Naive thymus-derived CD8-positive, alpha-beta T cell (primary cell): ENCODE measurements around the gene GANAB. TPM values are rescaled to one million over a fixed set of nuclear protein-coding genes. Genes with fewer than 3 reads are reported as not detected.
"Not testable (repeated sequence)": the region's sequence is repeated elsewhere in the genome, so short reads cannot be mapped to it uniquely, and the experiment has no call there.

ENCODE experiments used
- ATAC-seq, 2 donors: fragments of 150-1000 bp; cut with Tn5 transposase in 1 of 2; sonication (Bioruptor Pico), chemical (Tn5 transposase) in 1 of 2; 1 replicate in 1 of 2; 2 replicates in 1 of 2; pipeline ENCODE4 v1.10.0; 2021; ENCODE audit warnings: mild to moderate bottlenecking in 2 of 2, moderate library complexity in 2 of 2
- POLR2A ChIA-PET: fragments of 350-600 bp; sonication (Branson Sonifier 250); formaldehyde crosslinking; loops from one replicate; lab custom pipeline; 2021; ENCODE audit warnings: antibody characterized with exemption; lab: Charles Lee
- DNase-seq, 10 donors: peaks; one replicate each; pipeline versions ENCODE4 v3.0.0 to v3.0.0-alpha.2; 2020 to 2022
- H3K27ac Mint-ChIP-seq, 10 donors: one replicate each; pipeline ENCODE4 v1.8.0; 2020 to 2022; ENCODE audit warnings: mild to moderate bottlenecking in 10 of 10, mixed read lengths in 10 of 10, moderate library complexity in 4 of 10, inconsistent platforms in 1 of 10
- H3K27me3 Mint-ChIP-seq, 5 donors: one replicate each; pipeline ENCODE4 v1.8.0; 2021 to 2022; ENCODE audit warnings: mixed read lengths in 5 of 5
- H3K36me3 Mint-ChIP-seq, 3 donors: one replicate each; pipeline ENCODE4 v1.8.0; 2020 to 2022; ENCODE audit warnings: mixed read lengths in 3 of 3, mild to moderate bottlenecking in 2 of 3, inconsistent platforms in 1 of 3
- H3K4me1 Mint-ChIP-seq, 4 donors: one replicate each; pipeline ENCODE4 v1.8.0; 2021 to 2022; ENCODE audit warnings: mixed read lengths in 4 of 4
- H3K4me3 Mint-ChIP-seq, 10 donors: one replicate each; pipeline ENCODE4 v1.8.0; 2020 to 2022; ENCODE audit warnings: mild to moderate bottlenecking in 10 of 10, mixed read lengths in 10 of 10, moderate library complexity in 6 of 10, inconsistent platforms in 1 of 10
- H3K9me3 Mint-ChIP-seq, 9 donors: one replicate each; pipeline ENCODE4 v1.8.0; 2020 to 2022; ENCODE audit warnings: mixed read lengths in 9 of 9, mild to moderate bottlenecking in 3 of 9, inconsistent platforms in 1 of 9, moderate library complexity in 1 of 9
- polyA plus RNA-seq, 3 donors: library from polyadenylated mRNA; unstranded; fragments of 300-500 nt; fragmentation: Illumina TruSeq; gene quantifications; one replicate each; pipeline ENCODE4 v1.2.3, GENCODE V29; 2021
- total RNA-seq, 8 experiments: library from RNA in 2 of 8; stranded (reverse) in 2 of 8; gene quantifications; one replicate each; pipeline ENCODE4 v1.2.3 and lab custom pipeline; 2021 to 2026

The GANAB gene
- total and polyA plus RNA-seq, 5 experiments from 2014 or later = 171 to 327 (median 197) TPM

- H3K36me3 Mint-ChIP-seq = peaks cover 0 to 39% (median 4%) of the 10 kb centered on the region in 3 donors
- ATAC-seq (no peak), DNase-seq (no peak)
- H3K4me3 Mint-ChIP-seq = peak overlapping the region; percentile 86 to 94 (median 90)
- H3K4me1 Mint-ChIP-seq = peaks cover 19 to 48% (median 40%) of the 10 kb centered on the region in 4 donors
- no peaks in the 10 kb centered on the region for H3K9me3 Mint-ChIP-seq
- POLR2A ChIA-PET = interaction anchor here (0.6 to 3.3 kb wide), 13 partner anchors 11 to 163 kb away, joined by 3 to 27 read pairs (median 5); partner anchors contain the start of genes C11orf98, CSKMT, GANAB and HNRNPUL2
- peak overlapping the region; percentile 94 to 98 (median 95) for H3K27ac Mint-ChIP-seq
- H3K27me3 Mint-ChIP-seq = no peaks in the 10 kb centered on the region
These were observed 32.0 kb upstream of the GANAB start for GRCh38 chr11:62678433-62678769.

DNA sequence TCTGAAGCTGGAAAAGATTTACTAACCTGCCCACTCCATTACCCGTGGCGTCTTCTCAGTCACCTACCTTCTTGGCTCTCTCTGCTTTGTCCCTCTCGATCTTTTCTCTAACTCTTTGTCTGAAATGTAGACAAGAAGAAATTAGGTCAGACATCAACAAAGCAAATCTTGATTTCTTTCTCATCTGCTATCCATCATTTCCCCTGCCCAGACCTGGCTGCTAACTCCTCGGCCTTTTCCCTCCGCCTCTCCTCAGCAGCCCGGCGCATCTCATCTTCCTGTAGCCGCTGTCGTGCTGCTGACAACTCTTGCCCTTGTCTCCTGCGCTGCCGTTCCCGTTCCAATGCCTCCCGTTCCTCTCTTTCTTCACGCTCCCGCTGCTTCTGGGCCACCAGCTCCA lies 31.3 kb upstream of the GANAB start:
- H3K9me3 Mint-ChIP-seq = no peaks in the 10 kb centered on the region
- H3K4me1 Mint-ChIP-seq = peaks cover 19 to 54% (median 45%) of the 10 kb centered on the region in 4 donors
- peak overlapping the region; percentile 86 to 94 (median 90) for H3K4me3 Mint-ChIP-seq
- H3K27ac Mint-ChIP-seq = peak overlapping the region; percentile 94 to 98 (median 95)
- peaks cover 0 to 39% (median 4%) of the 10 kb centered on the region in 3 donors for H3K36me3 Mint-ChIP-seq
- DNase-seq (no peak), ATAC-seq (no peak)
- POLR2A ChIA-PET = interaction anchor here (0.8 to 5.8 kb wide), 6 partner anchors 11 to 164 kb away, joined by 3 to 59 read pairs (median 4); partner anchors contain the start of genes C11orf98, CSKMT, HNRNPUL2 and INTS5
- no peaks in the 10 kb centered on the region for H3K27me3 Mint-ChIP-seq

DNA sequence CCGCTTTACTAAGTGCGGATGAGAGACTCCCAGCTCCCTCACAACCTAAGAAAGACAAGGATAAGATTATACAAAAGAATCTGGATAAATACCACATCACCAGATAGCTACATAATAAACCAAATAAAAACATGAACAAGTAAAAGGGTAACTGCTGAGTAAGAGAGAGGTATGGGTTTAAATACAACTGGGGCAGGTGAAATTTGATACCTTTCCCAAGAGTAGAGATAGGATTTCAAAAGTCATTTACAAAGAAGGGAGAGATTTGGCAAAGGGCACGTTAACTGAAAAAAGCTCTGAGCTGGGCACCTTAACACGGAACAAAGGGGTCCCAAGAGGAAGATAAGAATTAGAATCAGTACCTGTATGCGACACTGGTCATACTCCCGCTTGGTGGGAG lies 30.7 kb upstream of the GANAB start:
- peaks cover 19 to 59% (median 51%) of the 10 kb centered on the region in 4 donors for H3K4me1 Mint-ChIP-seq
- H3K36me3 Mint-ChIP-seq = peaks cover 0 to 39% (median 4%) of the 10 kb centered on the region in 3 donors
- POLR2A ChIA-PET = interaction anchor here (0.8 to 5.8 kb wide), 9 partner anchors 11 to 164 kb away, joined by 3 to 59 read pairs (median 4); partner anchors contain the start of genes BSCL2, C11orf98, CSKMT and GNG3

GRCh38 chr11:62676698-62677097 lies 30.3 kb upstream of the GANAB start:
- DNase-seq (no peak), ATAC-seq (no peak)
- Mint-ChIP-seq H3K4me3 (peak overlapping the region in 7 of 10 donors; percentile 60 to 94 (median 91)), H3K27ac (peak overlapping the region in 9 of 10 donors; percentile 67 to 98 (median 88)), H3K4me1 (peaks cover 21 to 62% (median 54%) of the 10 kb centered on the region in 4 donors), H3K36me3 (peaks cover 0 to 39% (median 4%) of the 10 kb centered on the region in 3 donors), H3K9me3 (no peaks in the 10 kb centered on the region), H3K27me3 (no peaks in the 10 kb centered on the region)
- POLR2A ChIA-PET = interaction anchor here (0.6 to 5.8 kb wide), 10 partner anchors 10 to 163 kb away, joined by 3 to 59 read pairs (median 4); partner anchors contain the start of genes BSCL2, C11orf98, CSKMT and GNG3

More for the DNA sequence above, 30.7 kb upstream of the GANAB start:
- ATAC-seq (no peak), DNase-seq (no peak)
- no peaks in the 10 kb centered on the region for H3K27me3 Mint-ChIP-seq
- no peaks in the 10 kb centered on the region for H3K9me3 Mint-ChIP-seq
- H3K27ac Mint-ChIP-seq = peak overlapping the region; percentile 67 to 98 (median 88)
- H3K4me3 Mint-ChIP-seq = peak overlapping the region; percentile 23 to 94 (median 88)

GRCh38 chr11:62675415-62675814 lies 29.0 kb upstream of the GANAB start:
- peaks cover 0 to 39% (median 4%) of the 10 kb centered on the region in 3 donors for H3K36me3 Mint-ChIP-seq
- not testable (repeated sequence) for H3K4me3 Mint-ChIP-seq

DNA sequence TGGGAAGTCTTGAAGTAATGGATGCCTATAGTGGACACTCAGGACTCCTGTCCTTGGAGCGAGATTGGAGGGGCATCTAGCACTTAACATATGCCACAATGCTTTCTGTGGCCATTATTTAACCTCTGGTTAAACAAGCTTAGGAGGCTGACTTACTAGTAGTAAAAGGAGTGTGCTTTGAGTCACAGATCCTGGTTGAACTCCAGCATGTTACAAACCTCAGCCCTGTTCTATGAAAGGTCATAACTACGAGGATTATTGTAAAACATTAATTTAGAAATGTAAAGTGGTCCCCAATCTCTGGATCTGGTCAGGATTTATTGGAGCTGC lies 26.7 kb upstream of the GANAB start:
- Mint-ChIP-seq H3K4me1 (peaks cover 27 to 73% (median 56%) of the 10 kb centered on the region in 4 donors), H3K27ac (peak overlapping the region in 9 of 10 donors; percentile 4 to 99 (median 84)), H3K27me3 (no peaks in the 10 kb centered on the region), H3K9me3 (no peaks in the 10 kb centered on the region), H3K36me3 (peaks cover 0 to 34% (median 4%) of the 10 kb centered on the region in 3 donors), H3K4me3 (peak overlapping the region; percentile 96 to 100 (median 98))
- POLR2A ChIA-PET = interaction anchor here (1.3 to 14.7 kb wide), 9 partner anchors 7 to 208 kb away, joined by 3 to 541 read pairs (median 38); partner anchors contain the start of genes BSCL2, C11orf98, CSKMT and EEF1G
- DNase-seq (no peak), ATAC-seq (no peak)

More at GRCh38 chr11:62675415-62675814, 29.0 kb upstream of the GANAB start:
- not testable (repeated sequence) for H3K9me3 Mint-ChIP-seq, H3K27me3 Mint-ChIP-seq, H3K27ac Mint-ChIP-seq, ATAC-seq, DNase-seq
- H3K4me1 Mint-ChIP-seq = peaks cover 26 to 70% (median 59%) of the 10 kb centered on the region in 4 donors
- POLR2A ChIA-PET = interaction anchor here (0.6 to 14.7 kb wide), 4 partner anchors 9 to 175 kb away, joined by 3 to 541 read pairs (median 155); partner anchors contain the start of genes C11orf98, CSKMT, GANAB and INTS5

DNA sequence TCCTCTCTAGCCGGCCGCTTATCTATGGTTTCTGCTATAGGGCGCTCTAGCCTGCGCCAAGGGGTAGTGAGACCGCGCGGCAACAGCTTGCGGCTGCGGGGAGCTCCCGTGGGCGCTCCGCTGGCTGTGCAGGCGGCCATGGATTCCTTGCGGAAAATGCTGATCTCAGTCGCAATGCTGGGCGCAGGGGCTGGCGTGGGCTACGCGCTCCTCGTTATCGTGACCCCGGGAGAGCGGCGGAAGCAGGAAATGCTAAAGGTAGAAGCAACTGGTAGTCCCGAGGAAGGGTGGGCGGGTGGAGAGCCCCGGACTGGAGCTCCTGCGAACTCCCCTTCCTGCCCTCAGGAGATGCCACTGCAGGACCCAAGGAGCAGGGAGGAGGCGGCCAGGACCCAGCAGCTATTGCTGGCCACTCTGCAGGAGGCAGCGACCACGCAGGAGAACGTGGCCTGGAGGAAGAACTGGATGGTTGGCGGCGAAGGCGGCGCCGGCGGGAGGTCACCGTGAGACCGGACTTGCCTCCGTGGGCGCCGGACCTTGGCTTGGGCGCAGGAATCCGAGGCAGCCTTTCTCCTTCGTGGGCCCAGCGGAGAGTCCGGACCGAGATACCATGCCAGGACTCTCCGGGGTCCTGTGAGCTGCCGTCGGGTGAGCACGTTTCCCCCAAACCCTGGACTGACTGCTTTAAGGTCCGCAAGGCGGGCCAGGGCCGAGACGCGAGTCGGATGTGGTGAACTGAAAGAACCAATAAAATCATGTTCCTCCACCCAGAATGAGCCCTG lies 25.4 kb upstream of the GANAB start, which contains the start of the genes LBHD1 and UQCC3:
Gene LBHD1, minus strand, starts transcription at position 660 of the 782 bp plus-strand sequence. CDS start 2,236 bp downstream, outside the sequence.
Gene UQCC3, plus strand, starts transcription at position 66 of the 782 bp plus-strand sequence. Its CDS starts 73 bp downstream, at position 139.
- Mint-ChIP-seq H3K9me3 (no peaks in the 10 kb centered on the region), H3K27ac (peak within 1 kb of the TSS; percentile 92 to 99 (median 96)), H3K36me3 (peaks cover 0 to 27% (median 0%) of the 10 kb centered on the region in 3 donors), H3K4me3 (peak within 1 kb of the TSS; percentile 96 to 100 (median 98)), H3K27me3 (no peaks in the 10 kb centered on the region), H3K4me1 (peaks cover 22 to 67% (median 50%) of the 10 kb centered on the region in 4 donors)
- ATAC-seq (peak; percentile 75 to 76), DNase-seq (peak; percentile 52 to 85 (median 68))
- POLR2A ChIA-PET = interaction anchor here (0.6 to 14.7 kb wide), 35 partner anchors 9 to 247 kb away, joined by 3 to 541 read pairs (median 6); partner anchors contain the start of genes B3GAT3, BSCL2, EEF1G and EML3

GRCh38 chr11:62671236-62671607 lies 24.8 kb upstream of the GANAB start:
- no peaks in the 10 kb centered on the region for H3K27me3 Mint-ChIP-seq
- peak overlapping the region; percentile 96 to 100 (median 98) for H3K4me3 Mint-ChIP-seq
- no peak for DNase-seq
- peak overlapping the region; percentile 92 to 99 (median 96) for H3K27ac Mint-ChIP-seq
- no peaks in the 10 kb centered on the region for H3K9me3 Mint-ChIP-seq
- H3K4me1 Mint-ChIP-seq = peaks cover 24 to 67% (median 52%) of the 10 kb centered on the region in 4 donors
- peak; percentile 45 to 48 for ATAC-seq
- POLR2A ChIA-PET = interaction anchor here (0.6 to 14.7 kb wide), 30 partner anchors 8 to 247 kb away, joined by 3 to 541 read pairs (median 6); partner anchors contain the start of genes B3GAT3, BSCL2, EEF1G and EML3
- peaks cover 0 to 24% (median 0%) of the 10 kb centered on the region in 3 donors for H3K36me3 Mint-ChIP-seq

DNA sequence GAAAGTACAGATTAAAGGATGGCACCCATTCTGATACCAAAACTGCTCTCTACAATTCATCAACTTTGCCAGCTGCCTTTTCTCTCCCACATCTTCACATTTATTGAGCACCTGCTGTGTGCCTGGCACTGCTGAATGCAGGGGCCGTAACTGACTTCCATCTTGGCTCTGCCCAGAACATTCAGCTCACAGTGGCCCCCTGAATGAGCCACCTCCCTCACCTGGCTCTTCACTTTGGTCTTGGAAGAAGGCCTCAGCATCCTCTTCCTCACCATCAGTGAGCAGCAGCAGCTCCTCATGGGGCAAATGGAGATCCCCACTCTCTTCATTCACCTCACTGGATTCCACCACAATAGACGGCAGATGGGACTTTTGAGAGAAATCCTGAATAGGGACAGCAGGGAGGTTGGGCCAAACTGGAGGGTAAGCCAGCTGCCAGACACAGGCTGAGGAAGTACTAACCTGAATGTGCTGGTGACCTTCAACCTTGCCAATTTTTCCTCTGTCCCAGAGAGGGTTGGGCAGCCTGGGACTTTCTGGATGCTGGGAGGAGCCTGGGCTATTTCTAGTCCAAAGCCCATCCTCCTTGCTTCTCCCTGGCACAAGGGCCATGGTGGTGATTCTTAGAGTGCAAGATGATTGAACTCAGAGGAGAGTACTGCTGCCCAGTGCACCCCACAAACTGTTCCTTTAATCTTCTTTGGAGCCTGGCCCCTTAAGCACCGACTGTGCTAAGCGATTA lies 23.2 kb upstream of the GANAB start:
- H3K9me3 Mint-ChIP-seq = no peaks in the 10 kb centered on the region
- DNase-seq (no peak), ATAC-seq (no peak)
- peak overlapping the region in 9 of 10 donors; percentile 3 to 99 (median 28) for H3K4me3 Mint-ChIP-seq
- peaks cover 27 to 68% (median 57%) of the 10 kb centered on the region in 4 donors for H3K4me1 Mint-ChIP-seq
- no peaks in the 10 kb centered on the region for H3K27me3 Mint-ChIP-seq
- POLR2A ChIA-PET = interaction anchor here (0.6 to 14.7 kb wide), 10 partner anchors 6 to 212 kb away, joined by 3 to 541 read pairs (median 40); partner anchors contain the start of genes B3GAT3, BSCL2, EML3 and GANAB
- peak overlapping the region in 9 of 10 donors; percentile 44 to 99 (median 86) for H3K27ac Mint-ChIP-seq
- peaks cover 0 to 16% (median 0%) of the 10 kb centered on the region in 3 donors for H3K36me3 Mint-ChIP-seq

DNA sequence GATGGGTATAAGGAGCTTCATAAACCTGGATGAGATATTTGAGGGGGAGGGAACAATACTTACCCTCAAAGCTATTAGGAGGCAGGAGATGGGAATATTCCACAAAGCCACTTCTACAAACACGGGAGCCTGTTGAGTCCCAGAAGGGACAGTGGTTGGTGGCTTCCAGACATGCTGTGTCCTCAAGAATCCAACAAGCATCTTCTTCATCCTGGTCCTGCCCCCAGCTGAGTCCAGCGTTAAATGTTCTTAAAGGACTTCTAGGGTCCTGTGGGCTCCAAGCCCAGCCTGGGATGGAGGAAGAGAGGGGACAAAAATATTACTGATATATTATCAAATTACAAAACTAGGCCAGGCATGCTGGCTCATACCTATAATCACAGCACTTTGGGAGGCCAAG lies 21.0 kb upstream of the GANAB start:
- Mint-ChIP-seq H3K4me1 (peaks cover 31 to 71% (median 56%) of the 10 kb centered on the region in 4 donors), H3K36me3 (peaks cover 5 to 21% (median 7%) of the 10 kb centered on the region in 3 donors), H3K27ac (peak overlapping the region in 9 of 10 donors; percentile 17 to 86 (median 41)), H3K4me3 (peak overlapping the region; percentile 36 to 98 (median 95)), H3K9me3 (no peaks in the 10 kb centered on the region), H3K27me3 (no peaks in the 10 kb centered on the region)
- DNase-seq (no peak), ATAC-seq (no peak)
- POLR2A ChIA-PET = interaction anchor here (0.6 to 14.7 kb wide), 19 partner anchors 8 to 1603 kb away, joined by 3 to 541 read pairs (median 8); partner anchors contain the start of genes B3GAT3, EML3, GANAB and INTS5
